ENCODE results near the gene CABYR.

Gene CABYR, protein sequence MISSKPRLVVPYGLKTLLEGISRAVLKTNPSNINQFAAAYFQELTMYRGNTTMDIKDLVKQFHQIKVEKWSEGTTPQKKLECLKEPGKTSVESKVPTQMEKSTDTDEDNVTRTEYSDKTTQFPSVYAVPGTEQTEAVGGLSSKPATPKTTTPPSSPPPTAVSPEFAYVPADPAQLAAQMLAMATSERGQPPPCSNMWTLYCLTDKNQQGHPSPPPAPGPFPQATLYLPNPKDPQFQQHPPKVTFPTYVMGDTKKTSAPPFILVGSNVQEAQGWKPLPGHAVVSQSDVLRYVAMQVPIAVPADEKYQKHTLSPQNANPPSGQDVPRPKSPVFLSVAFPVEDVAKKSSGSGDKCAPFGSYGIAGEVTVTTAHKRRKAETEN

DNA sequence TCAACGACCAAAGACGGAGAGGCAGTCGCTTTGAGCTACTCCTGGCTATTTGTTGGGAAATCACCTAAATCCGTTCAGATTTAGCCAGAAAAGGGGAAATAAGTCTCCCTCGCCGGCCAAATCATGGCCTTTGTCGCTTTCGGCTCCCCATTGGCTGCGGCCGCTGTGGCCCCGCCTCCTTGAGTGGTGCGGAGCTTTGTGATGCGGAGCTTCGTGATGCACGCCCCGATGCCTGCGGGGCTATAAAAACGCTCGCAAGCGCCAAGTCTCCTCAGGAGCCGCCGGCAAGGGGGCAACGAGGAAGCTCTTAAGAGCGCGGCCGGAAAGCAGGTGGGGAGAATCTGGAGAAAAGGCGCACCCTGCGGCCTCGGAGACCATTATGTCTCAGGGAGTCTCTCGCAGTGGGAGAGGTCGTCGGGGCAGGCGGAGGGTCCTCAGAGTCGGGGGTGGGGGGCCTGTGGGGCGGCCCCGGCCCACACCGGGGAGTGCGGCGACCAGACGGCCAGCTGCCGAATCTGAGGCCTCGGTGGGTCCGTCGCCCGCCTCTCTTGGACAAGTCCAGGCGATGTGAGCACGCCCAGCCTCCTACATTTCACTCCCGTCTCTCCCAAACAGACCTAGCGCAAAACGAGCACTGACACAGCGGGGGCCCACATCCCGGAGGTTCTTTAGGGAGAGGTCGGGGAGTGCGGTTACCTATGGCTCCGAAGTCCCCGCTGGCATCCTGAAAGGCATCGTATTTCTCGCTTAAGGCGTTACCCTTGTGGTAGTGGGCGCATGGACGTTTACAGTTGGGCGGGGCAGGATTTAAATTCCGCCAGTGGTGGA, at the start of gene CABYR:
TSS of gene CABYR (plus strand) at position 274 of the 828 bp plus-strand sequence. CDS start 4,053 bp downstream, outside the sequence.
- no peak for TF ChIP-seq JUND (IDR thresholded peaks at IDR 0.05; ENCODE audit: low read depth)
- peak; percentile 35 to 91 for DNase-seq (ENCODE audit: low read depth in 1 of 2, low spot score in 1 of 2)
- in situ Hi-C loops (cut with HindIII; ENCODE audit: low pct_unique_long_range_greater_than_20kb, low sequenced_read_pairs), result no loop called here

DNA sequence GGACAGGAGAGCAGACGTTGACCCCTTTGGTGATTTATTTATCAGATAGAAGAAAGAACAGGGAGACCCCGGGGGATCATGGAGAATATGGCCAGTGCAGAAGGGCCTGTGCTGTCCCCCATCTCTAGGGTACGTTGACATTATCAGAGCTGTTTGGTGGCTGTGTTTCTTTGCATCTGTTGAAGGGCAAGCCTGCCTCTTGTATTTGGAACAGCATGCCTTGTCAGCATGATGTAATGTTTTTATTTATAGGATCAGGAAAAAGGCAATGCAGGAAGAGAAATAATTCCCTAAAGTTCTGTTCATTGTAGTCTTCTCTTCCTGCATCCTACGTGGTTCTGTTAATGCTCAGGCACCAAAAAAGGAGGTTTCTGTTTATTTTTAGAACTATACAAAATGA, 49.8 kb upstream of the CABYR start:
- TF ChIP-seq JUND (IDR thresholded peaks at IDR 0.05; ENCODE audit: low read depth), result no peak
- DNase-seq (ENCODE audit: low read depth in 1 of 2, low spot score in 1 of 2), result no peak
- in situ Hi-C loops (cut with HindIII; ENCODE audit: low pct_unique_long_range_greater_than_20kb, low sequenced_read_pairs), result no loop called here

DNA sequence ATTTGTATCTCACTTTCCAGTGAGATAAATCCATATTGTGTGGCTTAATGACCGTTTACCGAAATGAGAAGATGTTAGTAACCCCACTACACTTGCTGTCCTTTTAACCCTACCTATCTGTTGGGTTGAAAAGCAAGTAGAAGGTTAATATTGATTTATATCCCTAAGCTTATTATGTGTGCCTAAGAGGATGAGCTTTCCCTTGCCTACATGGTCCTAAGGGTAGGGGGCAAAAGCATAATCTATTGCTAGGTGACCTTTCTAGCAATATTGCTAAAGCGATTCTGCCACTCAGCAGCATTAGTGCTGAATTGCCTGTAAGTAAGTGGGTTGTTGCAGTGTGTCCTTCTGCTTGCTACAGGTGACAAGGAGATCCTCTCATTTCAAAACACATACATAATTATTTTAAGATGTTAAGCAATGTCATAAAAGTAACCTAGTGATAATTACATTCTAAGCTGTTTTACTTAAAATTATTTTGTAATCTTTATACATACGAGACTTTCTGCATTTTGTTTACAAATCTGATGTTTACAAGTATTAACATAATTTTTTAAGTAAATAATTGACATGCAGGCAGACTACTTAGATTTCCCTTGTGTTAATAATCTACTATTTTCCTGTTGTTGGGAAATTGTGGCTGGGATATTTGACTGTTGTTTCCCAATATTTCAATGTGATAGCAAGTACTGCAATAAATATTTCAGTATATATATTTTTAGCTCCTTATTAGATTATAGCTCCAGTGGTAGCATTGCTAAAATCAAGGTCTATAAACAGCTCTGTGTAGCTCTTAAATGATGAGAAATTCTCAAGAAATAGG, 49.1 kb upstream of the CABYR start:
- in situ Hi-C loops (cut with HindIII; ENCODE audit: low pct_unique_long_range_greater_than_20kb, low sequenced_read_pairs), result no loop called here
- no peak for DNase-seq (ENCODE audit: low read depth in 1 of 2, low spot score in 1 of 2)
- no peak for TF ChIP-seq JUND (IDR thresholded peaks at IDR 0.05; ENCODE audit: low read depth)

DNA sequence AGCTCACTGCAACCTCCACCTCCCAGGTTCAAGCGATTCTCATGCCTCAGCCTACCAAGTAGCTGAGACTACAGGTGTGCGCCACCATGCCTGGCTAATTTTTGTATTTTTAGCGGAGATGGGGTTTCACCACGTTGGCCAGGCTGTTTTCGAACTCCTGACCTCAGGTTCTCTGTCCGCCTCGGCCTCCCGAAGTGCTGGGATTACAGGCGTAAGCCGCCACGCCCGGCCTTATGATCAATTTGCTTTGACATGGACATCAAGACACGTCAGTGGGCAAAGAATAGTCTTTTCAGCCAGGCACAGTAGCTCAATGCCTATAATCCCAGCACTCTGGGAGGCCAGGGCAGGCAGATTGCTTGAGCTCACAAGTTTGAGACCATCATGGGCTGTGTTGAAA, 48.0 kb upstream of the CABYR start:
- in situ Hi-C loops (cut with HindIII; ENCODE audit: low pct_unique_long_range_greater_than_20kb, low sequenced_read_pairs), result no loop called here
- TF ChIP-seq JUND (IDR thresholded peaks at IDR 0.05; ENCODE audit: low read depth), result no peak
- no peak for DNase-seq (ENCODE audit: low read depth in 1 of 2, low spot score in 1 of 2)

DNA sequence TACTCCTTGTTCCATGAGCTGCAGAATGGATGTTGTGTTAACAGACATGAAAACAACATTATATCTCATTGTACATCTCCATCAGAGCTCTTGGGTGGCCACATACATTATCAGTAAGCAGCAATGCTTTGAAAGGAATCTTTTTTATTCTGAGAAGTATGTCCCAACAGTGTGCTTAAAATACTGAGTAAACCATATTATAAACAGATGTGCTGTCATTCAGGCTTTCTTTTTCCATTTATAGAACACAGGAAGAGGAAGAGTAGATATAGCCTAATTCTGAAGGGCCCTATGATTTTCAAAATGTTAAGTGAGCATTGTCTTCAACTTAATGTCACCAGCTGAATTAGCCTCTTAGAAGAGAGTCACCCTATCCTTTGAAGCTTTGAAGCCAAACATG, 44.3 kb upstream of the CABYR start:
- no peak for TF ChIP-seq JUND (IDR thresholded peaks at IDR 0.05; ENCODE audit: low read depth)
- DNase-seq (ENCODE audit: low read depth in 1 of 2, low spot score in 1 of 2), result no peak
- in situ Hi-C loops (cut with HindIII; ENCODE audit: low pct_unique_long_range_greater_than_20kb, low sequenced_read_pairs), result no loop called here

DNA sequence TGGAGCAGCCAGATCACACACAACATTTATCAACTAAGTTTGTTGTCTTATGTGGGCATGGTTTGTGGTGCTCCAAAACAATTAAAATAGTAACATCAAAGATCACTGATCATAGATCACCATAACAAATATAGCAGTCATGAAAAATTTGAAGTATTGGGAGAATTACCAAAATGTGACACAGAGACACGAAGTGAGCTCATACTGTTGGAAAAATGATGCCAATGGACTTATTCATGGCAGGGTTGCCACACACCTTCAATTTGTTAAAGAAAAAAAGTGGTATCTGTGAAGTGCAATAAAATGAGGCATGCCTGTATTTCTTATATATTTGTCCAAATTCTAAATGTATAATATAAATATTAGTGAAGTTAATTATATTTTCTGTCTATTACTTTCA, 42.9 kb upstream of the CABYR start:
- in situ Hi-C loops (cut with HindIII; ENCODE audit: low pct_unique_long_range_greater_than_20kb, low sequenced_read_pairs), result no loop called here
- no peak for DNase-seq (ENCODE audit: low read depth in 1 of 2, low spot score in 1 of 2)
- no peak for TF ChIP-seq JUND (IDR thresholded peaks at IDR 0.05; ENCODE audit: low read depth)

DNA sequence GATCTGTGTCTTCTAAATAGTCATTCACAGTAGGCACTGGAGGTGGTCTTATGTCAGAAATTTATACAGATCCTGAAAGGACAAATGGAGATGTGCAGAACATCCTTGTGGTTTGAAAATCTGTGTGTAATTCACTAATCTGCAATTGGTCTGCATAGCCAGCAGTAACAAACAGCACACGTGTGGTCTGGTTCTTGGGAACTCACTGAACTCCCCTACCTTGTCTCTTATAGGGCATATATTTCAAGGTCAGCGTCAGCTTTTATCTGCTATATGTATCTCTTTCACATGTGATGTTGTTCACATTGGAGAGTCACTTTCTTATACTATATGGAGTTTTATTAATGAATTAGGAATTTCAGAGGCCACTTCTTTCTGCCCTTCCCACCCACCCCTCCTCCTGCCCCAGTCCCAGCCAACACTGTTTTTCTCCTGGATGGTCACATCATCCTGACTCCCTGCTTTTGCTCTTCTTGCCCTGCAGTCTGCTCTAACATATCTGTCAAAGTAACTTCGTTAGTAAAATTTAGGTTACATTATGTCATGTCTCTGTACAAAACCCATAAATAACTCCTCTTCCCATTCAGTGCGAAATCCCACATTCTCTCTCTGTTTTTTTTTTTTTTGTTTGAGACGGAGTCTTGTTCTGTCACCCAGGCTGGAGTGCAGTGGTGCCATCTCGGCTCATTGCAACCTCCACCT, 35.4 kb upstream of the CABYR start:
- no peak for TF ChIP-seq JUND (IDR thresholded peaks at IDR 0.05; ENCODE audit: low read depth)
- no peak for DNase-seq (ENCODE audit: low read depth in 1 of 2, low spot score in 1 of 2)
- in situ Hi-C loops (cut with HindIII; ENCODE audit: low pct_unique_long_range_greater_than_20kb, low sequenced_read_pairs), result no loop called here

DNA sequence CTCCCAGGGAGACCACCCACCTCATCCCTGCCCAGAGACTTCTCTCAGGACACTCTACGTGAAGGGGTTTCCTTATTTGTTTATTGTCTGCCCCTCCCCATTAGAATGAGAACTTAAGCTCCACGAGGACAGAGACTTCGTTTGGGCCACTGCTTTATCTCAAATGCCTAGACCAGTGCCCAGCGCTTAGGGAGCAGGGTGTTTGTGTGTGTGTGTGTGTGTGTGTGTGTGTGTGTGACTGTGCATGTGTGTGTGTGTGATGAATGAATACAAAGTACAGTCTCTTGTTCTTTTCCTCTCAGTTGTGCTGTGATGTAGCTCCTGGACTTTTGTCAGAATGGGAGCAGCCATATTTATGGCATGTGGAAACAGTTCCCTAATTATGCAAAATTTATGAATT, 34.4 kb upstream of the CABYR start:
- in situ Hi-C loops (cut with HindIII; ENCODE audit: low pct_unique_long_range_greater_than_20kb, low sequenced_read_pairs), result no loop called here
- TF ChIP-seq JUND (IDR thresholded peaks at IDR 0.05; ENCODE audit: low read depth), result no peak
- DNase-seq (ENCODE audit: low read depth in 1 of 2, low spot score in 1 of 2), result no peak

DNA sequence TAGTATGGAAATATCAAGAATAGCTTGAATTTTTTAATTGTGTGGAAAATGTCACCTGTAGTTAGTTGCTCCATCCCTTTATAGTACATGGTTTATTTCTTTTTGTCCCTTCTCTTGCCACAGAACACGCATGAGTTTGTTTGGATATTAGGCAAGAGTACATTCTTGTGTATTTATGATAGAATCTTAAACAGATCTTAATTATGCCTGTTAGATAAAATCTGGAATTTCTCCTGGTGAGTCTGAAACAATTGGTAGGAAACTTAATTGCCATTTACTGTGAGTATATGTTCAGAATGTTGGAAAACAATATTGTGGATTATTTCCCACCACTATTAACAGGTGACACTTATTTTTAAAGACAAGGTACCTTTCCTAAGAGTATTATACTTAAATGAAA, 30.2 kb upstream of the CABYR start:
- in situ Hi-C loops (cut with HindIII; ENCODE audit: low pct_unique_long_range_greater_than_20kb, low sequenced_read_pairs), result no loop called here
- peak; percentile 5 to 57 for DNase-seq (ENCODE audit: low read depth in 1 of 2, low spot score in 1 of 2)
- peak; percentile 58; the same call in 1 of the 2 replicates for TF ChIP-seq JUND (IDR thresholded peaks at IDR 0.05; ENCODE audit: low read depth)

DNA sequence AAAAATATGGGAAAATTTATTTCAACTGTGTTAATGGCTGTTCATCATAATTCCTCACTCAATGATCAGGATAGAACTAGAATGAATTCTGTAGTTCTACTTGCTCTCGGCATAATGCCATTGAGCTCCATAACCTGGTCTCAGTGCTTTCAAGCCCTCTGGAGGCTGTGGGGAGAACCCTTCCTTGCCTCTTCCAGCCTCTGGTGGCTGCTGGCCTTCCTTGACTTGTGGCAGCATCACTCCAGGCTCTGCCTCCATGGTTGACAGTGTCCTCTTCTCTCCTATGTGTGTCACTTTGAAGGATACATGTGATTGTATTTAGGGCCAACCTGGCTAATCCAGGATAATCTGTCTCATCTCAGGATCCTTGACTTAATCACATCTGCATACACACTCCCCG, 26.9 kb upstream of the CABYR start:
- DNase-seq (ENCODE audit: low read depth in 1 of 2, low spot score in 1 of 2), result peak in 1 of 2 experiments; percentile 24
- in situ Hi-C loops (cut with HindIII; ENCODE audit: low pct_unique_long_range_greater_than_20kb, low sequenced_read_pairs), result no loop called here

DNA sequence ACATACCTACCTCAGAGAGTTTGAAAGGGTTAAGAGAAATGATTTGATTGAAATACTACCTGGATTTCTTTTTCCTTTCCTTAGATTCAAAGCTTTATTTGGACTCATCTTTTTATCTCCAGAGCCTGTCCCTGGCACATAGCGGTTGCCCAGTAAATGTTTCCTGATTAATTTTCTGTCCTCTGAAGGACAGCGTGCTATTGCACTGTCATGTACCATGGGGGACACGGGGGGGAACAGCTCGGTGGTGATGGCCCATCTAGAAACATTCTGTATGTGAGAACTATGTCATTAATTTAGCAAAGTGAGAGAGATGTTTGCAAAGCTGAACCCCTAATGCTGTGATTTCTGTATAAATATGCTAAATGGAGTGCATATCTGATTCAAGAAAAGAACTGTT, 26.4 kb upstream of the CABYR start:
- in situ Hi-C loops (cut with HindIII; ENCODE audit: low pct_unique_long_range_greater_than_20kb, low sequenced_read_pairs), result no loop called here
- no peak for TF ChIP-seq JUND (IDR thresholded peaks at IDR 0.05; ENCODE audit: low read depth)
- DNase-seq (ENCODE audit: low read depth in 1 of 2, low spot score in 1 of 2), result no peak

More for the DNA sequence above, 26.9 kb upstream of the CABYR start:
- no peak for TF ChIP-seq JUND (IDR thresholded peaks at IDR 0.05; ENCODE audit: low read depth)

Data from T47D (cell line).